NK-92 (cell line): ENCODE data around the gene NPY2R.

Experiments used
- DNase-seq: peaks from one replicate; lab custom pipeline; 2025; ENCODE audit not compliant: unreplicated experiment; lab: John Stamatoyannopoulos, UW

The NPY2R gene, protein sequence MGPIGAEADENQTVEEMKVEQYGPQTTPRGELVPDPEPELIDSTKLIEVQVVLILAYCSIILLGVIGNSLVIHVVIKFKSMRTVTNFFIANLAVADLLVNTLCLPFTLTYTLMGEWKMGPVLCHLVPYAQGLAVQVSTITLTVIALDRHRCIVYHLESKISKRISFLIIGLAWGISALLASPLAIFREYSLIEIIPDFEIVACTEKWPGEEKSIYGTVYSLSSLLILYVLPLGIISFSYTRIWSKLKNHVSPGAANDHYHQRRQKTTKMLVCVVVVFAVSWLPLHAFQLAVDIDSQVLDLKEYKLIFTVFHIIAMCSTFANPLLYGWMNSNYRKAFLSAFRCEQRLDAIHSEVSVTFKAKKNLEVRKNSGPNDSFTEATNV

DNA sequence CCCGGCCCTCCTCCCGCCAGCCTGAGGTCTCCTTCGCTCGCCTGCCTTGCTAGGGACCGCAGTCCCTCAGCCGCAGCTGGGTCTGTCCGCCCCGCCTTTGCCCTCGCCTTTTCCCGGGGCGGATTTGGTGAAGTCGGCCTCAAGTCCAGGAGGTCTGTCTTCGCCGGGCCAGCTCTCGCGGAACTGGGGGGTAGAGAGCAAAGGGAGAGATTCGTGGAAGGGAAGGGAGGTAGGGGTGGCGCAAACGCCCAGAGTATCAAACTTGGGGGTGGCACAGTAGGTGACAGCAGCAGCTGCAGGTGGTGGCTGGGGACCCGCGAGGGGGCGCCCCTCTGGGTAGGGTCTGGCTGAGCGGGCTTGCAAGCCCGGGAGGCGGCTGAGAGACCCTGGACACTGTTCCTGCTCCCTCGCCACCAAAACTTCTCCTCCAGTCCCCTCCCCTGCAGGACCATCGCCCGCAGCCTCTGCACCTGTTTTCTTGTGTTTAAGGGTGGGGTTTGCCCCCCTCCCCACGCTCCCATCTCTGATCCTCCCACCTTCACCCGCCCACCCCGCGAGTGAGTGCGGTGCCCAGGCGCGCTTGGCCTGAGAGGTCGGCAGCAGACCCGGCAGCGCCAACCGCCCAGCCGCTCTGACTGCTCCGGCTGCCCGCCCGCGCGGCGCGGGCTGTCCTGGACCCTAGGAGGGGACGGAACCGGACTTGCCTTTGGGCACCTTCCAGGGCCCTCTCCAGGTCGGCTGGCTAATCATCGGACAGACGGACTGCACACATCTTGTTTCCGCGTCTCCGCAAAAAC is at the start of gene NPY2R:
NPY2R (plus strand) TSS at position 379 of the 797 bp plus-strand sequence. CDS start 5,304 bp downstream, outside the sequence.
- no peak for DNase-seq

DNA sequence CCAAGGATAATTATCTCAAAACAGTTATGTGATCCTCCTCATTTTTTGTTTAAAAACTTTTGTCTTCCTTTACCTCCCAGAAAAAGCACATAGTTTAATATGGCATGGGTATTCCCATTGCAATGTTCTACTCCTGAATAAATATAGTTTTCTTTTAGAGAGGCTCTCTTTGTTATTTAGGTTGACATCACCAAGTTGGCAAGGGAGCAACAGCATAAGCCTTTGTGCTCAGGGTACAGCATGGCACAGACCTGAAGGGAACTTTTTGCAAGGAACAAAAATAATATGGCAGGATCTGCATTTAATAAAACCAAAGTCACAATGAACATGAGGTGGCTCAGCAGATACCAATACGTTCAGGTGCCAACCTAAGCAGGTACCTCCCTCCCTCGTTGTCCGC is 47.1 kb upstream of the NPY2R start:
- DNase-seq = no peak

GRCh38 chr4:155164718-155165117 is 43.7 kb upstream of the NPY2R start:
- DNase-seq = no peak

DNA sequence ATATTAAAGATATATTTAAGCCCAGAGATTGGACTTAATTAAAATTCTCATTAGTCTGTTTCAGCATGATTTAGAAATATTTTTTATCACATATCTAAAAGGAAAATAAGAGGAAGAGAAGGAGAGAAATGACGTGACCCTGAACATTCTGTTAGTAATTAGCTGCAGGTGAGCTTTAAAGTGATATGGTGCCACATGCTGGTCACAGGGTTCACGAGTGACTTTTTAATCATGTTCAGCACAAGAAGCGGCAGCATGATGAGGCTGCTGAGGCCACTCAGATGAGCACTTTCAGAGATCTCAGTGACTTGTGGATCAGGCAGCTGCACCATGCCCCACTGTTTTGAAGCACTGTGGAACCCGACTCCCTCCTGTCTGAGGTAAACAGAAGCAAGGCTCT is 37.9 kb upstream of the NPY2R start:
- no peak for DNase-seq

GRCh38 chr4:155173371-155173770 is 35.1 kb upstream of the NPY2R start:
- no peak for DNase-seq

DNA sequence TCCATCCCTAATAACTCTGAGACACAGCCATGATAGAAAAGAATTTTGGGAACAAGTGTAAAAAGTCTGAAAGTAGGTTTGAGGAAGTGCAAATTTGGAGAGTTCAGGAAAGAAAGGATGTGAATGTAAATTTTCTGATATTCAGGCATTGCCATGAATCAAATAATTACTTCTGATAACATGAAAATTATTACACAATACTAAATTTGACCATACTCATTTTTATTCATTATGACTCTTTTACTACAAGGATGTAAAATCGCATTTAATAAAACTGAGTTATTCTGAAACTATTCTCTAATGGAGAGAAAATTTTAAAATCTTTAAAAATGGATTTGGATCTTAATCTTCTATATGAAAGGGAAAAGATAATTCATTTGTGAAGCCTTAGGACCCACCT is 33.8 kb upstream of the NPY2R start:
- DNase-seq = no peak

DNA sequence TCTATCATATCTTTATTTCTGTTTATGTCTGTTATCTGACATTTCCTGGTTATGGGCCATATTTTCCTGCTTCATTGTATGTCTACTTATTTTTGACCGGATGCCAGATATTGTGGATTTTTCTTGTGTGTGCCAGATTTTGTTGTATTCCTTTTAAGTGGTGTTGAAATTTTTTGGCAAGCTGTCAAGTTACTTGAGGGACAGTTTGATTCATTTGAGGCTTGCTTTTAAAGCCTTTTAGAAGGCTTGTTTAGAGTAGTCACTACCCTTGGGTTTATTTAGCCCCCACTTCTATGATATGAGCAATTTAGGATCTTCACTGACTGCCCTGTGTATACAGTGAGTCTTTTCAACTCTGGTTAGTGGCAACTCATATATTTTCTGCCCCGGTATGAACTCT is 29.2 kb upstream of the NPY2R start:
- no peak for DNase-seq

- DNase-seq = no peak
Measured at GRCh38 chr4:155186972-155187371, 21.5 kb upstream of the NPY2R start.

DNA sequence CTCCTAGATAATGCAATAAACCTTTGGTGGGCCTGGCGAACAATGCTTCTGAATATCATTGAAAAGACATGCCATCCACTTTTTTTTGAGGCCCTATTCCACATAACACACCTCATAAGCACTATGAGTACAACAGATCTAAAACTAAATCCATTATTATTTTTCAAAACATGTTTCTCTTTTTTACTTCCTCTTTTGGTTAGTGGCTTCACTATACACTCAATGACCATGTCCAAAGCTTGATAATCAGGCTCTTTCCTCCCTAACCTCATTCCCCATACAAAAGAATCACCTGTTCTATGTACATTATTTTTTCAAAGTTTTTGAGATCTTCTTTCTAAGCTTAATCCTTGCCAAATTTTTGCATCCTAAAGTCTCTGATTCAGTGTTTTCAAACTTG is 20.4 kb upstream of the NPY2R start:
- DNase-seq = no peak

- DNase-seq = no peak
Measured at GRCh38 chr4:155190099-155190498, 18.3 kb upstream of the NPY2R start.

DNA sequence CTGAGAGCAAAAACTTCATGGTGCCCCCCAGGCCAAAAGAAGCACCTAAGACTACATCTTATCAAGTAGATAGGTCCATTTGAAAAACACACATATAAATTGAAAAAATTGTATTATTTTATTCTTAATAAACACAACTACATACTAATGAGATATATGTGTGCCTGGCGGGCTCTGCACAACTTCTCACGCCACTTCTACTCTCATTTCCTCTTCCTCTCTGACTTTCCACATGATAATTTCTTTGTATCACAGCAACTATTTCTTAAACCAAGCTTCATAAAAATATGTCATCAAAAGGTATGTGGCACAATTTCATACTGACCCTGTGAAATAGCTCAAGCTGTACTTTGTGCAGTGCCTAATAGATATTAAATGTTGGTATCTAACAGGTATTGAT is 10.7 kb upstream of the NPY2R start:
- no peak for DNase-seq

DNA sequence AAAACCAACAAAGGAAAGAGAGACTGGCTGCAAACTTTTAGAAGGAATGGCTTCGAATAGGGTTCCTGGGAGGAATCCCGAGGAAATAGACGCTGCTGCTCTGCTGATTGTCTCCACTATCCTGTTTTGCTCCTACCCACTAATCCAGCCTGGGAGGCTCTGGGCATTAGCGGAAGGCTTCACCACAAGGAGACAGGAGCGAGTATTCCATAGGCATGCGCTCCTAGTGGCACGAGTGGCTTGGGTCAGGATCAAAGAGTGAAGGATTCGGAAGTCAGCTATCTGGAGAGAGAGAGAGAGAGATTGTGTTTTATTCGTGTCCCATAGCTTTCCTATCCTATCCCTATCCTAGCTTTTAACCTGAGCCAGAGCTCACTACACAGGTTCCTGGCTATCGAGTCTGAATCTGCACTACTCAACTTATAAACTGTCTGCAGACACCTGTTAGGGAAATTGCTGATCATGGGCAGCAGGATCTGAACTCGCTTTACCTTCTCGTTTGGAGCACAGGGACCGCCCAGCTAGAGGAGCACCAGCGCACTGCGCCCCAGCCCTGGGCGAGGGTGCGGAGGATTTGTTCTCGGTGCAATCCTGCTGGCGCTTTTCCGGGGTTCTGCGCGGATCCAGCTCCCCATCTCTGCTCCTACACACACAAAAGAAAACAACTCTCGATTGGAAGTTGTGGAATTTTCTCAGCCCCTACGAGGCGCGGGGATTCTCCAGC is 740 bp upstream of the NPY2R start:
- DNase-seq = no peak

DNA sequence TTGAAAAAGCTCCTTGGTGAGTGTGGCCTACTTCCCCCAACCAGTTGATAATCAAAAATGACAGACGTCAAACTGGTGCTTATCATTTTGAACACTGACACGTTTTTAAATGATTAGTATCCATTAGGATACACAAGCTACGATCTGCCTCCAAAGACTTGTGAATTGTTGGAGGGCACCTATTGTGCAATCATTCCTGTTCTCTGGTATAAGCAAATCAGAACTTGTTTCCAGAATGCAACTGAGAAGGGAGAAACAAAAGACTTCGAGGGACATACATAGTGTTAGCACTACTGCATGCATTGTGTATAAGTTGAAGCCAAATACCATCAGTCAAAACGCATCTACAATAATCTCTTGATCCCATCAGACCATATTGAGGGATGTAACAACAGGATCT is 11.6 kb downstream of the NPY2R start:
- no peak for DNase-seq

GRCh38 chr4:155227131-155227530 is 18.7 kb downstream of the NPY2R start:
- DNase-seq = no peak

GRCh38 chr4:155228713-155229112 is 20.3 kb downstream of the NPY2R start:
- DNase-seq = no peak

DNA sequence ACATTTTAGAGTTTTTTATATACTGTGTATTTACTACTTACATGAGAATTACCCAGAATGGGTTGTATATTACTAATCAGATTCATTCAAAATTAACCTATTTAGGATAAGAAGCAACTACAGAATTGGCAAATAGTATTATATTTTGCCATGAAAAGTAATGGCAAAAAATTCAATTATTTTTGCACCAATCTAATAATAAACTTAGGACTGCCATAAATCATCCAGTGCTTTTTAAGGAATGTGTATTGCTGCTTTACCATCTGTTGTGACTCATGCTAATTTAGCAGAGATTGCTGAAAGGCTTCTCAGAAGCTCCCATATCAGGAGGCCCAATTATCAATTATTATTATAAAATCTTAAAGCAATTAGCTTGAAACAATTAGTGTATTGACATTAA is 24.0 kb downstream of the NPY2R start:
- no peak for DNase-seq

DNA sequence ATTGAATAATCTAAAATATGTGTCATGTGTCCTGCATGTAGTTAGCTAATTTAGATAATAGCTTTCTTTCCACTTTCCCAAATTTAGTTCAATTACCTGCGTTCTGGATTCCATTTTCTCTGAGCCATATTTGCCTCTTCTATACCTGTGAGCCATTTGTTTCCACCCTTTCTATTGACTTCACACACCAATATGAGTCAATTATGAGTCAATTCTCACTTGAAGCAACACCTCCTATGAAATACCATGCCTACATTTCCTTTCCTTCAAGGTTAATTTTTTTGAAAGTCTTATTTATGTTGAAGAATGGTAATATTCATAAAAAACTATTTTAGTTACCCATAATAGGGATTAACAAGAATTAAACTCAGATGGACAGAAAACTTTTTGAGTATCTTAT is 25.8 kb downstream of the NPY2R start:
- no peak for DNase-seq

DNA sequence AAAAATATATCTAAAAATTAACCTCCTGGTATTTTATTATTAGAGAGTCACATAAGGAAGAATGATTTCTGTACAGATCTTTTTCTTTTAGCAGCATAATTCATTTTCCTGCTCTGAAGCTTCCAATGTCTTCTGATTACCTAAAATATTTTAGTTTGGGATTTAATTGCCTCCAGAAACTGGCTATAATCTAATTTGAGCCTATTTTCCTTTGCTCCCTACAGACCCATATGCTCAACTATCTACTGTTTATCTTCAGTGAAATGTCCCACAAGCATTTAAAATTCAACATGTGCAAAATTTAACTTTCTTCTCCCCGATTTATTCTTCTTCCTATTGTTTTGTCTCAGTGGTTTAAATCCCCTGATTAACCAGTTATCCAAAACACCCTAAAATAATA is 29.1 kb downstream of the NPY2R start:
- DNase-seq = no peak

DNA sequence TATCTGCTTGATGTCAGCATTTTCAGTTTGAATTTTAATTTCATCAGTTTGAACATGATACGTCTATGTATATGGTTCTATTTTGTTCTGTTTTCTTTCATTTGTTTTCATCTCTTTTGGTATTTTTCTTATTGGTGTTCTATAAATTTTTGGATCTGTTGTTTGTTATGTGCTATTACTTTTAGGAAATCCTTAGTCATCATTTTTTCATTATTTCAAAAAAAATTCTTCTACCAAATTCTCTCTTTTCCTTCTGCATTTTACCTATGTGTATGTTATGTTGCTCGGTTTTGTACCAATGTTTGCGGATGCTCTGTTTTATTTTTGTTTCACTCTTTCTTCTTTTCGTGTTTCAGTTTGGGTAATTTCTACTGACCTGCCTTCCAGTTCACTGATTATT is 32.8 kb downstream of the NPY2R start:
- no peak for DNase-seq

GRCh38 chr4:155241664-155242063 is 33.2 kb downstream of the NPY2R start:
- no peak for DNase-seq

DNA sequence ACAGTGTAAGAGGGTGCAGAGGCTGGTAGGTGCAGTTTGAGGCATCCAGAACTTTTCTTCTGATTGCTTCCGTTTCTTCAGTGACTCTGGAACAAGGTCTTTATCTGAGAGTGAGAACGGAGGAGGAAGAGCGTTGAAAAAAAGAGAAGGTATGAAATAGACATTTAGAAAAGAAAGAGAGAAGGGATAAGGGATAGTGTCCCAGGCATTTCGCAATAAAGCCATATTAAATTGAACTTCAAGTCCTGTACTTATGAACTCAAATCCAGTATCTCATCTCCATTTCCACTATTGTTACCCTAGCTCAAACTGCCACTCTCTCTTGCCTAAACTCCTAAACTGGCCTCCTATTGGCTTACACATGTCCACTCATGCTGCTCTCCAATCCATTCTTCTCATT is 36.7 kb downstream of the NPY2R start:
- DNase-seq = no peak
